H1 (cell line): ENCODE data around the gene PLXNB1.

ENCODE experiments used
- CTCF ChIP-seq, 3 experiments: IDR thresholded peaks; 1 replicate in 2 of 3; 2 replicates in 1 of 3; pipeline versions ENCODE4 v1.5.1 to v1.6.1; 2011; ENCODE audit warnings: low read length in 3 of 3, mild to moderate bottlenecking in 3 of 3, inconsistent platforms in 2 of 3, low read depth in 1 of 3, moderate library complexity in 1 of 3; ENCODE audit not compliant: insufficient read depth in 1 of 3; ENCODE audit errors: control extremely low read depth in 1 of 3
- EP300 ChIP-seq, 2 experiments: IDR thresholded peaks; 1 replicate in 1 of 2; 2 replicates in 1 of 2; pipeline ENCODE4 v1.6.1; 2011 to 2012; ENCODE audit warnings: low read depth in 2 of 2, low read length in 2 of 2, mild to moderate bottlenecking in 2 of 2, borderline replicate concordance in 1 of 2, inconsistent platforms in 1 of 2, moderate library complexity in 1 of 2
- POLR2A ChIP-seq, 2 experiments: IDR thresholded peaks; 1 replicate in 1 of 2; 2 replicates in 1 of 2; pipeline ENCODE4 v1.6.1; 2011; ENCODE audit warnings: low read depth in 2 of 2, low read length in 2 of 2, mild to moderate bottlenecking in 2 of 2; ENCODE audit errors: control extremely low read depth in 1 of 2
- POU5F1 ChIP-seq: IDR thresholded peaks from 2 replicates; pipeline ENCODE4 v1.6.1; 2011; ENCODE audit warnings: low read depth, mild to moderate bottlenecking, low read length, moderate library complexity
- TAF1 ChIP-seq: IDR thresholded peaks from 2 replicates; pipeline ENCODE4 v1.6.1; 2011; ENCODE audit warnings: mild to moderate bottlenecking, low read depth, low read length
- TF ChIP-seq, protein P1 (sequence below): IDR thresholded peaks from 2 replicates; pipeline ENCODE4 v1.6.1; 2012; ENCODE audit warnings: inconsistent platforms

GRCh38 chr3:48472923-48473616, 43.2 kb upstream of the PLXNB1 start:
- peak in 2 of 3 experiments; percentile 56 to 65; a peak in 3 of 4 replicates for TF ChIP-seq CTCF (IDR thresholded peaks at IDR 0.05; ENCODE audit: control extremely low read depth in 1 of 3, insufficient read depth in 1 of 3, low read depth in 1 of 3, low read length in 3 of 3)
- TF ChIP-seq POLR2A (IDR thresholded peaks at IDR 0.05; ENCODE audit: control extremely low read depth in 1 of 2, low read depth in 2 of 2, low read length in 2 of 2) = peak in 1 of 2 experiments; percentile 87; a peak in 1 of 3 replicates
- TF ChIP-seq POU5F1 = no peak
- peak; percentile 62 for TF ChIP-seq TAF1
- no peak for TF ChIP-seq EP300 (IDR thresholded peaks at IDR 0.05; ENCODE audit: borderline replicate concordance in 1 of 2, low read depth in 2 of 2, low read length in 2 of 2)
- TF ChIP-seq, protein P1, sequence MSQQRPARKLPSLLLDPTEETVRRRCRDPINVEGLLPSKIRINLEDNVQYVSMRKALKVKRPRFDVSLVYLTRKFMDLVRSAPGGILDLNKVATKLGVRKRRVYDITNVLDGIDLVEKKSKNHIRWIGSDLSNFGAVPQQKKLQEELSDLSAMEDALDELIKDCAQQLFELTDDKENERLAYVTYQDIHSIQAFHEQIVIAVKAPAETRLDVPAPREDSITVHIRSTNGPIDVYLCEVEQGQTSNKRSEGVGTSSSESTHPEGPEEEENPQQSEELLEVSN = no peak
